ENCODE data around the gene MT1A. TPM values are rescaled to one million over a fixed set of nuclear protein-coding genes. Genes with fewer than 3 reads are reported as not detected.

Gene MT1A
- not detected for total RNA-seq

DNA sequence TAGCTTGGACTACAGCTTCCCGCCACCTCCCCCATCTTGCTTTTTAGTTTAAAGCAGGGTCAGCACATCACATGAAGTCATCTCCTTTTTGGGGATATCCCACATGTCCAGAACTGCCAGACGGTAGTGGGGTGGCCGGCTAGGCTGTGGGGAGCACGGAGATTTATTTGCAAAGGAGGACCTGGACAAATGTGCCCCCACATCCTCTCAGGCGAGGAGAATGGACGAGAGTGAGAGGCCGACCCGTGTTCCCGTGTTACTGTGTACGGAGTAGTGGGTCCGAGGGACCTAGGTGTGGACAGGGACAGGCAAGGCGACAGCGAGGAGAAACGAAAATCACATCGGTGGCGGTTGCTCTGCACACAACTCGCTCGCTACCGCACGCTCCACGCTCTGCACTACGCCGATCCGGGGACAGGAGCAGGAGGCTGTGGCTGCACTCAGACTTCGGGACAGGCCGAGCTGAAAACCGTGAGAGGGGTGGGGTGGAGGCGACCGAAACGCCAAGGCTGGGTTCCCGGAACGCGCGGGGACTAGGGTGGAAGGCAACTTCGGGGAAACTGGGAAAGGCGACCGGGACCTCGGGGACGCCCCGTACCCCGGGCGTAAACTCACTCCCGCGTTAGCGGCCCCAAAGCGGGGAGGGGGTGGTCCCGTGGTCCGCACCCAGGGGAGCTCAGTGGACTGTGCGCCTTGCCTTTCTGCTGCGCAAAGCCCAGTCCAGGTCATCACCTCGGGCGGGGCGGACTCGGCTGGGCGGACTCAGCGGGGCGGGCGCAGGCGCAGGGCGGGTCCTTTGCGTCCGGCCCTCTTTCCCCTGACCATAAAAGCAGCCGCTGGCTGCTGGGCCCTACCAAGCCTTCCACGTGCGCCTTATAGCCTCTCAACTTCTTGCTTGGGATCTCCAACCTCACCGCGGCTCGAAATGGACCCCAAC, at the start of gene MT1A:
TSS of gene MT1A (plus strand) at position 853 of the 937 bp plus-strand sequence. CDS start at position 926, 73 bp downstream.
- Histone ChIP-seq H3K4me1 (ENCODE audit: insufficient read depth, low read length) (peaks cover 25% of the 10 kb centered on the region), H3K27me3 (ENCODE audit: insufficient read depth, low read length) (peaks cover 96% of the 10 kb centered on the region), H3K4me3 (ENCODE audit: low read length) (no peak within 1 kb of the TSS)

DNA sequence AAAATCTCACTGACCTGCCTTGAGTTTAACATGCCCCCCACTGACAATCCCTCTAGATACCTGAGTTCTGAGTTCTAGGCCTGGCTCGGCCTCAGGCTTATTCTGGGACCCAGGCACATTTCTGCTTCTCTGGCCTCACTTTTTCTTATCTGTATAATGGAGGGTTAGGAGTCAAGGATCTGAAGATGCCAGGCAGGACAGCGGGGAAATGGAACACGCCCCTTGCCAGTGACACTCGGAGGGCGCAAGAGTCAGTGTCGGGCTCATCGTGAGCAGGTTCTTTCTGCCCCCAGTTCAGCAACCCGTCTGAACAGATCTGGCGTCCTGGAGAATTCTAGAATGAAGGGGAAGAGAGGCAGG, 49.7 kb upstream of the MT1A start:
- Histone ChIP-seq H3K9me3 (ENCODE audit: low read depth, low read length) (no peaks in the 10 kb centered on the region), H3K4me1 (ENCODE audit: insufficient read depth, low read length) (peaks cover 8% of the 10 kb centered on the region), H3K27me3 (ENCODE audit: insufficient read depth, low read length) (peaks cover 25% of the 10 kb centered on the region), H3K4me3 (ENCODE audit: low read length) (no peak overlapping the region)

More for the DNA sequence above, at the start of gene MT1A:
- no peaks in the 10 kb centered on the region for H3K9me3 ChIP-seq (ENCODE audit: low read depth, low read length)

DNA sequence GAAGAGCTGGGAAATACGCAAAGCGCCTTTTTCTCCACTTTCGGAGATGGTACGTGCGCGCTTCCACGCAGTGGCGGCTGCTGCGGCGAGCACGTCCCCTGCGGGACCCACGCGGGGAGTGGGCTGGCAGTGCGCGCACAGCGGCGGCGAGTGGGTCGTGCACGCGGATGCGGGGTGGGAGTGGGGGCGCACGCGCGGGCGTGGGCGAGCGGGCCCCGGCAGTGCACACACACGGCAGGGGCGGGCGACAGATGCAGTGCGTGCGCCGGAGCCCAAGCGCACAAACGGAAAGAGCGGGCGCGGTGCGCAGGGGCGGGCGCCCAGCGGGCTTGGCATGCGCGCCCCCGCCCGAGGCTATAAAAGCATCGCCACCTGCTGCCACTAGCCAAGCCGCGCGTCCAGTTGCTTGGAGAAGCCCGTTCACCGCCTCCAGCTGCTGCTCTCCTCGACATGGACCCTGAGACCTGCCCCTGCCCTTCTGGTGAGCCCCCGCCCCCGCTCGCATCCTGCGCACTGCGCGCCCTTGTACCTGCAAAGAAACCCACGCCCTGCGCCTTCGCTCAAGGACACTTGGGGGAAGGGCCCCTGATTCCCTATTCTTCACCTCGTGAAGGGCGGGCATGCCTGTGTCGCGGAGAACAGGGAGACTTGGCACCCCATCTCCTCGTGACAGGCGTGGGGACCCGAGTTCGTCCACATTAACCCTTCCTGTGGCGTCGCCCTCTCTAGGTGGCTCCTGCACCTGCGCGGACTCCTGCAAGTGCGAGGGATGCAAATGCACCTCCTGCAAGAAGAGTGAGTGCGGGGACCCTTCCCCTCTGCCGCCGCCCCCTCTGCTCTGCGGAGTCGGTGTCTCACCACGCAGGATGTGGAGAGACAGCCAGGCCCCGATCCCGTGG, 49.1 kb upstream of the MT1A start, which contains the start of gene MT3:
TSS of gene MT3 (plus strand) at position 388 of the 899 bp plus-strand sequence. CDS start at position 451, 63 bp downstream.
- Histone ChIP-seq H3K4me3 (ENCODE audit: low read length) (no peak within 1 kb of the TSS), H3K9me3 (ENCODE audit: low read depth, low read length) (no peaks in the 10 kb centered on the region), H3K4me1 (ENCODE audit: insufficient read depth, low read length) (peaks cover 8% of the 10 kb centered on the region), H3K27me3 (ENCODE audit: insufficient read depth, low read length) (peaks cover 25% of the 10 kb centered on the region)

DNA sequence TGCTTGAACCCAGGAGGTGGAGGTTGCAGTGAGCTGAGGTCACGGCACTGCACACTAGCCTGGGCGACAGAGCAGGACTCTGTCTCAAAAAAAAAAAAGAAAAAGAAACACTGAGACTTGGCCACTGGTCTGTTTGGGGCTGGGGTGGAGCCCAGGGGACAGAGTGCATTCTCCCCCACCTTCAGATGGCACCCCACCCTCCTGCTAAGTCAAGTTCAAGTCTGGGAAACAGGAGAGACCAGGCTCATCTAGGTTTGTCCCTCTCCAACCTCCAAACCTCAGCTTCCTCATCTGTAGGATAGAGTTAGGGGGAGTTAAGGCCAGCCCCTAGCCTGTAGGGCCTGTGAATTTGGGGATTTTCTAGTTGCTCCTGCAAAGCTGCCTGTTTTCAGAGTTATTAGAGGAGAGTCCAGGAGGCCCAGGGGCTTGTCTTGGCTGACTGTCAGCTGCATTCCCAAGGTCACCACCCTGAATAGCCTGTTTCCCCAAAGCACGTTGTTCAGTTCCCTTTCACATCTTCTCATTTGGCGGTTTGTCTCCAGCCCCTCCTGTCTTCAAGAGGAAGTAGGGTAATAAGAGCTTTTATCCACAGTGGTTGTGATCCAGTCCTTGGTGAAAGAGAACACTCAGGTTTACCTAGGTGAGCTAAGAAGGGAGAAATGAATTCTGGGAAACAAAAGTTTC, 46.9 kb upstream of the MT1A start:
- H3K27me3 ChIP-seq (ENCODE audit: insufficient read depth, low read length): peaks cover 25% of the 10 kb centered on the region
- no peak overlapping the region for H3K4me3 ChIP-seq (ENCODE audit: low read length)
- H3K4me1 ChIP-seq (ENCODE audit: insufficient read depth, low read length): peaks cover 8% of the 10 kb centered on the region
- H3K9me3 ChIP-seq (ENCODE audit: low read depth, low read length): no peaks in the 10 kb centered on the region

DNA sequence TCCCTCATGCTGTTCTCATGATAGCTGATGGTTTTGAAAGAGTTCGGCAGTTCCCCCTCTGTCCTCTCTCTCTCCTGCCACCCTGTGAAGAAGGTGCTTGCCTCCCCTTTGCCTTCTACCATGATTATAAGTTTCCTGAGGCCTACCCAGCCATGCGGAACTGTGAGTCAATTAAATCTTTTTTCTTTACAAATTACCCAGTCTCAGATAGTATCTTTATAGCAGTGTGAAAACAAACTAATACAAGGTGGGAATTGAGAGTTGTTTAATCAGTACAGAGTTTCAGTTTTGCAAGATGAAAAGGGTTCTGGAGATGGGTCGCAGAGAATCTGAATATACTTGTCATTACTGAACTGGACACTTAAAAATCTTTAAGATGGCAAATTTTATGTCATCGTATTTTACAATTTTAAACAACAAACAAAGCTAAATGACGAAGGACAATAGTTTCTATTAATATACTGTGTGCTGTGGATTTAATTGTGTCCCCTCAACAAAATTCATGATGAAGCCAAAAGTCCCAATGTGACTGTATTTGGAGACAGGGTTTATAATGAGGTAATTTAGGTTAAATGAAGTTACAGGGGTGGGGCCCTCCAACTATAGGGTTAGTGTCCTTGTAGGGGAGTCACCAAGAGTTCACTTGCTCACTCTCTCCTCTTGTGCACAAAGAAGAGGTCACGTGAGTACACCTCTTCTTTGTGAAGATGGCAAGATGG, 44.7 kb upstream of the MT1A start:
- Histone ChIP-seq H3K4me1 (ENCODE audit: insufficient read depth, low read length) (peaks cover 8% of the 10 kb centered on the region), H3K4me3 (ENCODE audit: low read length) (no peak overlapping the region), H3K27me3 (ENCODE audit: insufficient read depth, low read length) (peaks cover 14% of the 10 kb centered on the region), H3K9me3 (ENCODE audit: low read depth, low read length) (no peaks in the 10 kb centered on the region)

DNA sequence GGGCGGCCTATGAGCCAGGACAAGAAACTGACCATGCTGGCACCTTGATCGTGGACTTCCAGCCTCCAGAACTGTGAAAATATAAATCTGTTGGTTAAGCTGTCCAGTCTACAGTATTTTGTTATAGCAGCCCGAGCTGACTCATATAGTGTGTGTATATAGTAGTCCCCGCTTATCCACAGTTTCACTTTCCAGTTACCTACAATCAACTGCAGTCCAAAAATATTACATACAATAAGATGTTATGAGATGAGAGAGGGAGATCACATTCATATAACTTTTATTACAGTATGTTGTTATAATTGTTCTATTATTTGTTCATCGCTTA, 44.2 kb upstream of the MT1A start:
- Histone ChIP-seq H3K4me3 (ENCODE audit: low read length) (no peak overlapping the region), H3K27me3 (ENCODE audit: insufficient read depth, low read length) (peaks cover 10% of the 10 kb centered on the region), H3K4me1 (ENCODE audit: insufficient read depth, low read length) (peaks cover 4% of the 10 kb centered on the region), H3K9me3 (ENCODE audit: low read depth, low read length) (no peaks in the 10 kb centered on the region)

DNA sequence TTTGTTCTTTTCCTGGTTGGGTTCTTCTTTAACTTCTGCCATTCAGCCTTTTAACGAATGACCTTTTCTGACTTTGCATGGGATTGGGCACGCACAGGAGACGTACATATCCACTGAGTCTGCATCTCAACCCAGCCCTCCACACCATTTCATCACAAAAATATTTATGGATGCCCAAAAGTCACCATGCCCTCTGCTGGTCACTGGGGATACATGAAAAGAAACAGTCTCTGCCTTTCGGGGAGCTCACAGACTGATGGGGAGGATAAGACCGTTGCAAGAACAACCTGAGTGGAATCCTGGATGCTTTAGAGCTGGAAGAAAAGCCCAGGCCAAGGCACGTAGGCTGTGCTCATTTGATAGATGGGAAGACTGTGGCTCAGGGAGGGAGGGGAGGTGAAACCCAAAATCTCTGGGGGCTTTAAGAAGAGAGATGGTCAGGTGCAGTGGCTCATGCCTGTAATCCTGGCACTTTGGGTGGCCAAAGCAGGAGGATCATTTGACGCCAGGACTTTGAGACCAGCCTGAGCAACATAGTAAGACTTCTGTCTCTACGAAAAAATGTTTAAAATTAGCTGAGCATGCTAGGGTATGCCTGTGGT, 38.0 kb upstream of the MT1A start:
- no peaks in the 10 kb centered on the region for H3K27me3 ChIP-seq (ENCODE audit: insufficient read depth, low read length)
- H3K4me3 ChIP-seq (ENCODE audit: low read length): no peak overlapping the region
- no peaks in the 10 kb centered on the region for H3K4me1 ChIP-seq (ENCODE audit: insufficient read depth, low read length)

DNA sequence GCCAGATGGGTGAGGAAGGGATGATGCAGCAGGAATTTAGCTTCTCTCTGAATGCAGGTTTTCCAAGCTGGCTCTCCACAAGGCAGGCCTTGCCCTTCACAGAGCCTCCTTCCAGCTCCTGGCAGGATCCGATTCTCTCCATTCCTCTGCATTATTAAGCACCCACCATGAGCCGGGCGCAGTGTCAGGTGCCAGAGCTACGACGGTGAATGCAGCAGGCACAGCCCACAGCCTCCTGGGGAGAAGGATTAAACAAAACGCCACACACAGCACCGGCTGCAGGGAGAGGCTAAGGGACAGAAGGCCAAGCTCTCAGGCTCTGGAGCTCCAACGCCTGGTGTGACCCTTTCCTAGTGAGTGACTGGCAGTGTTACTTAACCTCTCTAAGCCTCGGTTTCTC, 37.1 kb upstream of the MT1A start:
- Histone ChIP-seq H3K4me3 (ENCODE audit: low read length) (no peak overlapping the region), H3K4me1 (ENCODE audit: insufficient read depth, low read length) (no peaks in the 10 kb centered on the region), H3K27me3 (ENCODE audit: insufficient read depth, low read length) (no peaks in the 10 kb centered on the region), H3K9me3 (ENCODE audit: low read depth, low read length) (no peaks in the 10 kb centered on the region)

More for the DNA sequence above, 38.0 kb upstream of the MT1A start:
- H3K9me3 ChIP-seq (ENCODE audit: low read depth, low read length): no peaks in the 10 kb centered on the region

DNA sequence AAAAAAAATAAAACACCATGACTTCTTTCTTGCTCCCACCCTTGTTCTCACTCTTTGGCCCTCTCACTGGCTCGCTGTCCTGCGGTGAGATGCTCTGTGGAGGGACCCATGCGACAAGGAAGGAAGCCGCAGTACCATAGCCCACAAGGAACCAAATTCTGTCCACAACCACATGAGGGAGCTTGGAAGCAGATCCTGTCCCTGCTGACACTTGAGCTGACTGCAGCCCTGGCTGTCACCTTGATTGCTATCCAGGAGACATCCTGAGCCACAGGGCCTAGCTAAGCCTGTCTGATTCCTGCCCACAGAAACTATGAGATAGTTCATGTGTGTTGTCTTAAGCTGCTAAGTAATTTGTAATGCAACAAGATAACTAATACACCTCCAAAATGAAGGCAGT, 34.9 kb upstream of the MT1A start:
- Histone ChIP-seq H3K27me3 (ENCODE audit: insufficient read depth, low read length) (no peaks in the 10 kb centered on the region), H3K4me1 (ENCODE audit: insufficient read depth, low read length) (peaks cover 17% of the 10 kb centered on the region), H3K4me3 (ENCODE audit: low read length) (no peak overlapping the region), H3K9me3 (ENCODE audit: low read depth, low read length) (no peaks in the 10 kb centered on the region)

DNA sequence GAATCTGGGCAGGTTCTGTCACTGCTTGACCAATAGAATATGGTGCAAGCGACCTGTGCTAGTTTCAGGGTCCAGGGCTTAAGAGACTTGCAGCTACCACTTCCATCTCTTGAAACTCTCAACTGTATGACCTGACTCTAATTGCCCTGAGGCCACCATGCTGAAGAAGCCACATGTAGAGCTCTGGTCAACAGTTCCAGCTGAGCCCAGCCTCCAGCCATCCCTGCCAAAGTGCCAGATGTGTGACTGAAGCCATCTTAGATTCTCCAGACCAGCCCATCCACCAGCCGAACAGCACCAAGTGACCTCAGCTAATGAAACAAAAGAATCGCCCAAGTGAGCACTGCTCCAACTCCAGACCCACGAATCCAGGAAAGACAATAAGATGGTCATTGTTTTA, 33.5 kb upstream of the MT1A start:
- Histone ChIP-seq H3K4me3 (ENCODE audit: low read length) (no peak overlapping the region), H3K4me1 (ENCODE audit: insufficient read depth, low read length) (peaks cover 30% of the 10 kb centered on the region), H3K9me3 (ENCODE audit: low read depth, low read length) (no peaks in the 10 kb centered on the region), H3K27me3 (ENCODE audit: insufficient read depth, low read length) (no peaks in the 10 kb centered on the region)

DNA sequence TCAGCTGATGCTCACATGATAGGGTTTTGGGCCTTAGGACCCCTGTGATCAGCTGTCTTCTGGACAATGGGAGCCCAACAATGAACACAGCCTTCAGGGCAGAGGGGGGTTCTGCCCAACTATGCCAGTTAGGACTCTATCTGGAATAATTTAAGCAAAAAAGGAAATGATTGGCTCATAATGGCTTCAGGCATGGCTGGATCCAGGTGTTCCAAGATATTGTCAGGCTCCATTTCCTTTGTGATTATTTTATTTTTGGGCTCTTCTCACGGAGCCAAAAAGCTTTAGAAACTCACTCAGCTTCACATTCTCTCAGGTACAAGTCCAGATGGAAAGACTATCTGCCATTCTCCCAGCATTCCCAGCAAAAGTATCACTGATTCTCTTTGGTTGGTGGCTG, 33.0 kb upstream of the MT1A start:
- no peak overlapping the region for H3K4me3 ChIP-seq (ENCODE audit: low read length)
- peaks cover 35% of the 10 kb centered on the region for H3K4me1 ChIP-seq (ENCODE audit: insufficient read depth, low read length)
- no peaks in the 10 kb centered on the region for H3K27me3 ChIP-seq (ENCODE audit: insufficient read depth, low read length)
- H3K9me3 ChIP-seq (ENCODE audit: low read depth, low read length): no peaks in the 10 kb centered on the region

DNA sequence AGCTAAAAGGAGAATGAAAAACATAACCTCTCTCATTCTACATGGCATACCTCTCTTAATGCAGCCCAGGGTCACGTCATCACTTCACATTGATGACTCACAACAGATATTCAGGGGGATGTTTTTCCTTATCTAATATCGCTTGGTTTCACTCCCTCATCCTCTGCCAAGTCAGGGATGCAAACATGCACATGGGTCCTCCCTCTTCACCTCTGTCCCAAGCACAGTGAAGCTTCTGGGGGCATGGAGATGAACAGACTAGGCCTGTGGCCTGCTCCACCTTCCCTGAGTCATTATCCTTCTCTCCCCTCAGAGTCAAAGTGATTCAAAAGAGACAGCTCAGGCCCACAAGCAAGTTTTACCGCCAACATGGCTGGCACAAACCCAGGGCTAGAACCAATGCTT, 32.4 kb upstream of the MT1A start:
- no peaks in the 10 kb centered on the region for H3K9me3 ChIP-seq (ENCODE audit: low read depth, low read length)
- H3K27me3 ChIP-seq (ENCODE audit: insufficient read depth, low read length): no peaks in the 10 kb centered on the region
- H3K4me1 ChIP-seq (ENCODE audit: insufficient read depth, low read length): peaks cover 40% of the 10 kb centered on the region

DNA sequence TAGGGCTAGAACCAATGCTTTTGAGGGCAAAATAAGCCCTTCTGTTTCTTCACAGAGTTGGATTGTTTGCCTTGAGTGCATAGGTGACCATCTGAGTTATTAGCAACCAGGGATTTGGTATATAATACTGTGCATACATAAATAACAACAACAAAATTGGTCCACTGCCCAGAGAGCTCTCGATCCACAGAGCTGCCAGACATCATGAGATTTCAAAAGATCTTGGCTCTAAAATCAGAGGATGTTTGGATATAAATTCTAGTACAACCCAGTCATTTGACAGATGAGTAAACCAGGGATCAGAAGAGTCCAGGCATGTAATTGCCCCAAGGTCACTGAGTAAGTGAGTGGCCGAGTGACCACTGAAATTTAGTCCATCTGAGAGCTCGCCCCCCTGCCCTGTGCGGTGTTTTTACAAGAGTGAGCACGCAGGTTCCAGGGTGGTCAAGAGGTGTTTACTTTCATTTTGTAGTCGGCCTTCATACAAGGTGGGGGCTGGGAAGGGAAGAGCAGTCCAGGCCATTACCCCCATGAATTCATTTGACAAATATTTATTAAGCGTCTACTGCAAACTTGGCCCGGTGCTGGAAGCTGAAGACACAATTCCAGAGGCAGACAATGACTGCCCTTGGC, 31.9 kb upstream of the MT1A start:
- peaks cover 40% of the 10 kb centered on the region for H3K4me1 ChIP-seq (ENCODE audit: insufficient read depth, low read length)
- H3K9me3 ChIP-seq (ENCODE audit: low read depth, low read length): no peaks in the 10 kb centered on the region
- no peak overlapping the region for H3K4me3 ChIP-seq (ENCODE audit: low read length)
- H3K27me3 ChIP-seq (ENCODE audit: insufficient read depth, low read length): no peaks in the 10 kb centered on the region

More for the DNA sequence above, 32.4 kb upstream of the MT1A start:
- H3K4me3 ChIP-seq (ENCODE audit: low read length): no peak overlapping the region
